ENCODE data around the gene CSMD2.

Gene CSMD2

GRCh38 chr1:33482412-33482811, 682.6 kb downstream of the CSMD2 start:
- H3K79me2 ChIP-seq (ENCODE audit: insufficient read depth, low read length) = no peaks in the 10 kb centered on the region
- H3K9me3 ChIP-seq (ENCODE audit: insufficient read depth, low read length) = 0 out of 2 replicates have a peak, but pooled peaks cover 3% of the 10 kb centered on the region
- no peaks in the 10 kb centered on the region for H3K9me2 ChIP-seq (replicated peaks; ENCODE audit: insufficient read depth, low read length)
- no peaks in the 10 kb centered on the region for H3F3A ChIP-seq (ENCODE audit: insufficient read depth)
- no peak overlapping the region for H3K27ac ChIP-seq (ENCODE audit: low read depth, low read length)
- no peak overlapping the region for H3K9ac ChIP-seq (ENCODE audit: low read length)
- H4K20me1 ChIP-seq (ENCODE audit: low read depth, low read length) = no peaks in the 10 kb centered on the region
- H3K4me2 ChIP-seq (ENCODE audit: low read depth, low read length, poor library complexity, severe bottlenecking) = no peak overlapping the region
- no peaks in the 10 kb centered on the region for H3K27me3 ChIP-seq (ENCODE audit: low read length)
- no peak for TF ChIP-seq CTCF (IDR thresholded peaks at IDR 0.05; ENCODE audit: insufficient read depth, low read length, poor library complexity, severe bottlenecking)
- TF ChIP-seq EZH2phosphoT487 (conservative IDR thresholded peaks at IDR 0.05; ENCODE audit: low read length) = no peak
- no peak overlapping the region for H2AFZ ChIP-seq (ENCODE audit: low read depth, low read length, severe bottlenecking)
- H3K36me3 ChIP-seq (ENCODE audit: low read length) = peaks cover 13% of the 10 kb centered on the region
- H3K4me3 ChIP-seq (ENCODE audit: insufficient read depth, low read length, poor library complexity, severe bottlenecking) = no peak overlapping the region

GRCh38 chr1:33477451-33477850, 687.6 kb downstream of the CSMD2 start:
- Histone ChIP-seq H3F3A (ENCODE audit: insufficient read depth) (no peaks in the 10 kb centered on the region), H3K4me2 (ENCODE audit: low read depth, low read length, poor library complexity, severe bottlenecking) (no peak overlapping the region), H3K9me3 (ENCODE audit: insufficient read depth, low read length) (no peaks in the 10 kb centered on the region), H3K79me2 (ENCODE audit: insufficient read depth, low read length) (no peaks in the 10 kb centered on the region; the same call in 1 of the 2 replicates), H3K4me3 (ENCODE audit: insufficient read depth, low read length, poor library complexity, severe bottlenecking) (no peak overlapping the region), H2AFZ (ENCODE audit: low read depth, low read length, severe bottlenecking) (no peak overlapping the region), H3K9me2 (replicated peaks; ENCODE audit: insufficient read depth, low read length) (no peaks in the 10 kb centered on the region), H3K9ac (ENCODE audit: low read length) (no peak overlapping the region), H4K20me1 (ENCODE audit: low read depth, low read length) (no peaks in the 10 kb centered on the region), H3K27me3 (ENCODE audit: low read length) (no peaks in the 10 kb centered on the region), H3K27ac (ENCODE audit: low read depth, low read length) (no peak overlapping the region), H3K36me3 (ENCODE audit: low read length) (no peaks in the 10 kb centered on the region; the same call in none of the 2 replicates)
- TF ChIP-seq EZH2phosphoT487 (conservative IDR thresholded peaks at IDR 0.05; ENCODE audit: low read length) = no peak
- TF ChIP-seq CTCF (IDR thresholded peaks at IDR 0.05; ENCODE audit: insufficient read depth, low read length, poor library complexity, severe bottlenecking) = no peak

GRCh38 chr1:33473900-33474299, 691.1 kb downstream of the CSMD2 start:
- TF ChIP-seq CTCF (IDR thresholded peaks at IDR 0.05; ENCODE audit: insufficient read depth, low read length, poor library complexity, severe bottlenecking) (no peak), EZH2phosphoT487 (conservative IDR thresholded peaks at IDR 0.05; ENCODE audit: low read length) (no peak)
- no peaks in the 10 kb centered on the region; the same call in 1 of the 2 replicates for H3K79me2 ChIP-seq (ENCODE audit: insufficient read depth, low read length)
- H3K9me3 ChIP-seq (ENCODE audit: insufficient read depth, low read length) = no peaks in the 10 kb centered on the region
- no peaks in the 10 kb centered on the region for H3F3A ChIP-seq (ENCODE audit: insufficient read depth)
- no peaks in the 10 kb centered on the region for H3K36me3 ChIP-seq (ENCODE audit: low read length)
- no peaks in the 10 kb centered on the region for H3K27me3 ChIP-seq (ENCODE audit: low read length)
- no peak overlapping the region for H3K27ac ChIP-seq (ENCODE audit: low read depth, low read length)
- peak overlapping the region; percentile 63 for H3K4me2 ChIP-seq (ENCODE audit: low read depth, low read length, poor library complexity, severe bottlenecking)
- H4K20me1 ChIP-seq (ENCODE audit: low read depth, low read length) = no peaks in the 10 kb centered on the region
- no peak overlapping the region for H3K4me3 ChIP-seq (ENCODE audit: insufficient read depth, low read length, poor library complexity, severe bottlenecking)
- H3K9me2 ChIP-seq (replicated peaks; ENCODE audit: insufficient read depth, low read length) = no peaks in the 10 kb centered on the region
- no peak overlapping the region for H3K9ac ChIP-seq (ENCODE audit: low read length)
- no peak overlapping the region for H2AFZ ChIP-seq (ENCODE audit: low read depth, low read length, severe bottlenecking)
